SK-N-SH (cell line): Measurements from ENCODE around the gene CCDC9. TPM values are rescaled to one million over a fixed set of nuclear protein-coding genes. Genes with fewer than 3 reads are reported as not detected.
A peak's percentile ranks its signal among the peaks of the same experiment; 100 is the strongest.

ENCODE experiments used
- CTCF ChIA-PET: fragments of 300-600, 350-600 bp; formaldehyde crosslinking; extraction: SDS; loops from one replicate; lab custom pipeline; 2021; lab: Yijun Ruan, JAX
- POLR2A ChIA-PET: fragments of 350-600 bp; sonication (Branson Sonifier 250); formaldehyde crosslinking; extraction: SDS; loops from one replicate; lab custom pipeline; 2020; ENCODE audit warnings: antibody characterized with exemption, inconsistent platforms; lab: Yijun Ruan, JAX
- DNase-seq: peaks from one replicate; pipeline ENCODE4 v3.0.0; 2012
- H2AFZ ChIP-seq: fragments of 200-600 bp; sonication (generic); 2 replicates; pipeline ENCODE4 v1.8.1; 2016; ENCODE audit warnings: antibody characterized with exemption, mild to moderate bottlenecking, low read depth
- H3F3A ChIP-seq: fragments of 200-600 bp; sonication (generic); replicated peaks from 2 replicates; pipeline ENCODE3; 2016; ENCODE audit warnings: antibody characterized with exemption, mild to moderate bottlenecking; ENCODE audit not compliant: insufficient read depth
- H3K27ac ChIP-seq, 2 experiments: fragments of 200-500 bp in 1 of 2; fragments of 200-600 bp in 1 of 2; sonication (Bioruptor generic) in 1 of 2; sonication (generic), shearing (Covaris generic) in 1 of 2; 2 replicates each; pipeline versions ENCODE4 v1.5.1 to v1.6.1; 2014 to 2016; ENCODE audit warnings: low read depth in 2 of 2, inconsistent platforms in 1 of 2, low read length in 1 of 2, mild to moderate bottlenecking in 1 of 2, mixed read lengths in 1 of 2
- H3K27me3 ChIP-seq: fragments of 200-600 bp; sonication (generic), shearing (Covaris generic); 2 replicates; pipeline ENCODE4 v1.6.1; 2016; ENCODE audit warnings: mixed run types; ENCODE audit not compliant: insufficient read depth
- H3K36me3 ChIP-seq, 2 experiments: fragments of 200-500 bp in 1 of 2; fragments of 200-600 bp in 1 of 2; sonication (Bioruptor generic) in 1 of 2; sonication (generic) in 1 of 2; replicated peaks in 1 of 2; 2 replicates each; pipeline versions ENCODE3 to v1.5.1; 2014 to 2016; ENCODE audit warnings: low read length in 1 of 2, mild to moderate bottlenecking in 1 of 2; ENCODE audit not compliant: insufficient read depth in 2 of 2, control insufficient read depth in 1 of 2
- H3K4me1 ChIP-seq, 2 experiments: fragments of 200-500 bp in 1 of 2; fragments of 200-600 bp in 1 of 2; sonication (Bioruptor generic) in 1 of 2; sonication (generic), shearing (Covaris generic) in 1 of 2; 2 replicates each; pipeline versions ENCODE4 v1.5.1 to v1.6.1; 2014 to 2016; ENCODE audit warnings: low read depth in 1 of 2, low read length in 1 of 2, mixed run types in 1 of 2; ENCODE audit not compliant: insufficient read depth in 2 of 2, control insufficient read depth in 1 of 2
- H3K4me2 ChIP-seq: fragments of 200-600 bp; sonication (generic), shearing (Covaris generic); 2 replicates; pipeline ENCODE4 v1.6.1; 2017; ENCODE audit warnings: mixed run types
- H3K4me3 ChIP-seq, 2 experiments: fragments of 200-500 bp in 1 of 2; fragments of 200-600 bp in 1 of 2; sonication (Bioruptor generic) in 1 of 2; sonication (generic), shearing (Covaris generic) in 1 of 2; 2 replicates each; pipeline versions ENCODE4 v1.5.1 to v1.8.1; 2014 to 2016; ENCODE audit warnings: low read depth in 2 of 2, inconsistent platforms in 1 of 2, low read length in 1 of 2, mild to moderate bottlenecking in 1 of 2, mixed read lengths in 1 of 2, moderate library complexity in 1 of 2
- H3K79me2 ChIP-seq: fragments of 200-600 bp; sonication (generic); 2 replicates; pipeline ENCODE4 v1.8.1; 2017; ENCODE audit warnings: mild to moderate bottlenecking; ENCODE audit not compliant: insufficient read depth
- H3K9ac ChIP-seq: fragments of 200-600 bp; sonication (generic); 2 replicates; pipeline ENCODE4 v1.6.1; 2017; ENCODE audit warnings: mixed run types
- H3K9me2 ChIP-seq: fragments of 200-600 bp; sonication (generic); 2 replicates; pipeline ENCODE4 v1.6.1; 2017; ENCODE audit warnings: mixed run types
- H3K9me3 ChIP-seq: fragments of 200-600 bp; sonication (generic); 2 replicates; pipeline ENCODE4 v1.6.1; 2017; ENCODE audit warnings: mixed run types, mild to moderate bottlenecking, moderate library complexity
- H4K20me1 ChIP-seq: fragments of 200-600 bp; sonication (generic); 2 replicates; pipeline ENCODE4 v1.6.1; 2017; ENCODE audit warnings: mild to moderate bottlenecking, mixed run types; ENCODE audit not compliant: insufficient read depth
- CHD2 ChIP-seq: fragments of 150-350 bp; IDR thresholded peaks from 2 replicates; pipeline ENCODE4 v1.6.1; 2018; ENCODE audit warnings: low read length; ENCODE audit not compliant: partially characterized antibody
- EP300 ChIP-seq, 2 experiments: IDR thresholded peaks; 2 replicates each; pipeline versions ENCODE4 v1.4.0 to v1.6.1; 2012; ENCODE audit warnings: borderline replicate concordance in 1 of 2, low read depth in 1 of 2, low read length in 1 of 2
- FOXJ3 ChIP-seq: sonication (generic); formaldehyde crosslinking; IDR thresholded peaks from 2 replicates; pipeline ENCODE4 v1.5.1; 2020; ENCODE audit warnings: mild to moderate bottlenecking, missing genetic modification reagents
- FOXM1 ChIP-seq: IDR thresholded peaks from 2 replicates; pipeline ENCODE4 v1.4.0; 2012; ENCODE audit warnings: low read depth, mild to moderate bottlenecking
- GABPA ChIP-seq: IDR thresholded peaks from 2 replicates; pipeline ENCODE4 v1.4.0; 2012; ENCODE audit warnings: low read depth, mild to moderate bottlenecking
- GATA2 ChIP-seq: sonication (generic); formaldehyde crosslinking; IDR thresholded peaks from 2 replicates; pipeline ENCODE4 v1.5.0; 2020; ENCODE audit warnings: mild to moderate bottlenecking, missing genetic modification reagents
- JUND ChIP-seq: IDR thresholded peaks from 2 replicates; pipeline ENCODE4 v1.4.0; 2012
- NFIC ChIP-seq: IDR thresholded peaks from 2 replicates; pipeline ENCODE4 v1.4.0; 2012; ENCODE audit warnings: borderline replicate concordance
- PBX3 ChIP-seq: IDR thresholded peaks from 2 replicates; pipeline ENCODE4; 2012
- RCOR1 ChIP-seq: fragments of 150-350 bp; IDR thresholded peaks from 2 replicates; pipeline ENCODE4 v1.6.1; 2017; ENCODE audit warnings: antibody characterized with exemption, low read length
- RXRA ChIP-seq: IDR thresholded peaks from 2 replicates; pipeline ENCODE4 v1.4.0; 2012; ENCODE audit warnings: low read depth, mild to moderate bottlenecking, borderline replicate concordance
- SMC3 ChIP-seq: IDR thresholded peaks from 2 replicates; pipeline ENCODE4 v1.6.1; 2012; ENCODE audit warnings: low read depth, low read length, improper control_type of control experiment
- TAF1 ChIP-seq: IDR thresholded peaks from 2 replicates; pipeline ENCODE4 v1.6.1; 2012; ENCODE audit warnings: low read depth, mild to moderate bottlenecking, low read length, moderate library complexity, borderline replicate concordance
- TCF12 ChIP-seq: IDR thresholded peaks from 2 replicates; pipeline ENCODE4 v1.4.0; 2012
- TEAD4 ChIP-seq: IDR thresholded peaks from 2 replicates; pipeline ENCODE4 v1.4.0; 2012; ENCODE audit warnings: mild to moderate bottlenecking, borderline replicate concordance; ENCODE audit not compliant: insufficient read depth
- USF1 ChIP-seq: IDR thresholded peaks from 2 replicates; pipeline ENCODE4 v1.4.0; 2012; ENCODE audit warnings: low read depth, borderline replicate concordance
- YY1 ChIP-seq: IDR thresholded peaks from 2 replicates; pipeline ENCODE4 v1.4.0; 2012; ENCODE audit warnings: low read depth, mild to moderate bottlenecking
- WGBS: methylation state at CpG from one replicate; pipeline ENCODE4 v1.1.6; 2017; ENCODE audit warnings: low lambda C conversion rate; 5-methylcytosine and 5-hydroxymethylcytosine counted together
- polyA plus RNA-seq, 3 experiments: library from polyadenylated mRNA; depleted of rRNA; stranded (reverse); fragments of >200 nt; gene quantifications; 2 replicates each; pipeline ENCODE4 v1.2.3, GENCODE V29; 2012
- TF ChIP-seq, protein P1 (sequence below): IDR thresholded peaks from 2 replicates; pipeline ENCODE4 v1.4.0; 2012; ENCODE audit warnings: low read depth, borderline replicate concordance

CCDC9 gene
- polyA plus RNA-seq, 1 of the 3 experiments (the other 2 are of a cell fraction): 12.4 TPM

- no peaks in the 10 kb centered on the region for H3K9me3 ChIP-seq
- no peaks in the 10 kb centered on the region; the same call in 1 of the 2 replicates for H4K20me1 ChIP-seq
- ChIA-PET CTCF (interaction anchor here (0.8 kb wide), 1 partner anchor 11 kb away, joined by 3 read pairs; no protein-coding TSS in a partner anchor), POLR2A (no interaction called here)
- H3K79me2 ChIP-seq: peaks cover 50% of the 10 kb centered on the region
- TF ChIP-seq FOXJ3 (no peak), SMC3 (no peak), CHD2 (no peak), RXRA (no peak), EP300 (IDR thresholded peaks at IDR 0.05; ENCODE audit: borderline replicate concordance in 1 of 2, low read depth in 1 of 2, low read length in 1 of 2) (no peak), JUND (no peak), GATA2 (no peak), FOXM1 (no peak), GABPA (no peak), TEAD4 (no peak), TCF12 (no peak), USF1 (no peak), RCOR1 (no peak), NFIC (no peak), TAF1 (no peak), PBX3 (no peak), YY1 (no peak)
- TF ChIP-seq, protein P1, sequence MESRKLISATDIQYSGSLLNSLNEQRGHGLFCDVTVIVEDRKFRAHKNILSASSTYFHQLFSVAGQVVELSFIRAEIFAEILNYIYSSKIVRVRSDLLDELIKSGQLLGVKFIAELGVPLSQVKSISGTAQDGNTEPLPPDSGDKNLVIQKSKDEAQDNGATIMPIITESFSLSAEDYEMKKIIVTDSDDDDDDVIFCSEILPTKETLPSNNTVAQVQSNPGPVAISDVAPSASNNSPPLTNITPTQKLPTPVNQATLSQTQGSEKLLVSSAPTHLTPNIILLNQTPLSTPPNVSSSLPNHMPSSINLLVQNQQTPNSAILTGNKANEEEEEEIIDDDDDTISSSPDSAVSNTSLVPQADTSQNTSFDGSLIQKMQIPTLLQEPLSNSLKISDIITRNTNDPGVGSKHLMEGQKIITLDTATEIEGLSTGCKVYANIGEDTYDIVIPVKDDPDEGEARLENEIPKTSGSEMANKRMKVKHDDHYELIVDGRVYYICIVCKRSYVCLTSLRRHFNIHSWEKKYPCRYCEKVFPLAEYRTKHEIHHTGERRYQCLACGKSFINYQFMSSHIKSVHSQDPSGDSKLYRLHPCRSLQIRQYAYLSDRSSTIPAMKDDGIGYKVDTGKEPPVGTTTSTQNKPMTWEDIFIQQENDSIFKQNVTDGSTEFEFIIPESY: no peak
- no peak overlapping the region for H2AFZ ChIP-seq
- no peaks in the 10 kb centered on the region for H3K27me3 ChIP-seq
- no peaks in the 10 kb centered on the region for H3K9me2 ChIP-seq
- DNase-seq: no peak
- H3K4me2 ChIP-seq: peak overlapping the region; percentile 88
- peaks cover 11% of the 10 kb centered on the region for H3F3A ChIP-seq
- no peak overlapping the region for H3K27ac ChIP-seq
- 91% methylated on average over 6 of the region's 6 CpGs for WGBS
- peak overlapping the region; percentile 70; the same call in 1 of the 2 replicates for H3K9ac ChIP-seq
- peak overlapping the region in 1 of 2 experiments; percentile 6; a peak in 1 of 4 replicates for H3K4me3 ChIP-seq
- H3K36me3 ChIP-seq: peaks cover 33 to 35% of the 10 kb centered on the region in 2 experiments
- peaks cover 9% of the 10 kb centered on the region in 2 experiments; a peak in 2 of 4 replicates for H3K4me1 ChIP-seq
Observed at GRCh38 chr19:47258895-47259555, 2.7 kb downstream of the CCDC9 start.
